ENCODE results near the gene STK25.

DNA sequence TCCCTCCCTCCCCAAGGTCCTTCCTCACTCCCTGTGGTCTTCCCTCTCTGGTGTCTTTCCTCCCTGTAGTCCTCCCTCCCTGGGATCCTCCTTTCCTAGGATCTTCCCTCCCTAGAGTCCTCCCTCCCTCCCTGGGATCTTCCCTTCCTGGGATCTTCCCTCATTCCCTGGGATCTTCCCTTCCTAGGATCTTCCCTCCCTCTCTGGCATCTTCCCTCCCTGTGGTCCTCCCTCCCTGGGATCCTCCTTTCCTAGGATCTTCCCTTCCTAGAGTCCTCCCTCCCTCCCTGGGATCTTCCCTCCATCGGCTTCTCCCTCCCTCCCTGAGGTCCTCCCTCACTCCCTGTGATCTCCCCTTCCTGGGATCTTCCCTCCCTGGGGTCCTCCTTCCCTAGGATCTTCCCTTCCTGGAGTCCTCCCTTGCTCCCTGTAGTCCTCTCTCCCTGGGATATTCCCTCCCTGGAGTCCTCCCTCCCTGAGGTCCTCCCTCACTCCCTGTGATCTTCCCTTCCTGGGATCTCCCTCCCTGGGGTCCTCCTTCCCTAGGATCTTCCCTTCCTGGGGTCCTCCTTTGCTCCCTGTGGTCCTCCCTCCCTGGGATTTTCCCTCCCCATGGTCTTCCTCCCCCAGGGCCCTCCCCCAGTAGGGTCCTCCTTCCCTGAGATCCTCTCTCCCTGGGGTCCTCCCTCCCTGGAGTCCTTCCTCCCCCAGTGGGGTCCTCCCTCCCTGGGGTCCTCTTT lies 23.0 kb downstream of the STK25 start:
- TF ChIP-seq, protein P1, sequence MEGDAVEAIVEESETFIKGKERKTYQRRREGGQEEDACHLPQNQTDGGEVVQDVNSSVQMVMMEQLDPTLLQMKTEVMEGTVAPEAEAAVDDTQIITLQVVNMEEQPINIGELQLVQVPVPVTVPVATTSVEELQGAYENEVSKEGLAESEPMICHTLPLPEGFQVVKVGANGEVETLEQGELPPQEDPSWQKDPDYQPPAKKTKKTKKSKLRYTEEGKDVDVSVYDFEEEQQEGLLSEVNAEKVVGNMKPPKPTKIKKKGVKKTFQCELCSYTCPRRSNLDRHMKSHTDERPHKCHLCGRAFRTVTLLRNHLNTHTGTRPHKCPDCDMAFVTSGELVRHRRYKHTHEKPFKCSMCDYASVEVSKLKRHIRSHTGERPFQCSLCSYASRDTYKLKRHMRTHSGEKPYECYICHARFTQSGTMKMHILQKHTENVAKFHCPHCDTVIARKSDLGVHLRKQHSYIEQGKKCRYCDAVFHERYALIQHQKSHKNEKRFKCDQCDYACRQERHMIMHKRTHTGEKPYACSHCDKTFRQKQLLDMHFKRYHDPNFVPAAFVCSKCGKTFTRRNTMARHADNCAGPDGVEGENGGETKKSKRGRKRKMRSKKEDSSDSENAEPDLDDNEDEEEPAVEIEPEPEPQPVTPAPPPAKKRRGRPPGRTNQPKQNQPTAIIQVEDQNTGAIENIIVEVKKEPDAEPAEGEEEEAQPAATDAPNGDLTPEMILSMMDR (conservative IDR thresholded peaks at IDR 0.05 in 1 of 2, IDR thresholded peaks at IDR 0.05 in 1 of 2; ENCODE audit: low read depth in 1 of 2, low read length in 2 of 2) = no peak
- TF ChIP-seq EZH2 (IDR thresholded peaks at IDR 0.05; ENCODE audit: low read length, missing control alignments) = no peak

Measured in fibroblast of lung (primary cell).